HG03442 (cell line): Measurements from ENCODE around the gene CYLC1.

Experiments
- ATAC-seq: cut with Tn5 transposase; IDR thresholded peaks from one replicate; pipeline ENCODE4 v1.9.1; 2021; ENCODE audit warnings: mild to moderate bottlenecking, moderate library complexity; ENCODE audit not compliant: unreplicated experiment

The CYLC1 gene

GRCh38 chrX:83860846-83861245 is at the start of gene CYLC1:
TSS of gene CYLC1 (plus strand) at chrX:83861146. CDS start at chrX:83861183, 37 bp downstream.
- ATAC-seq: no peak

GRCh38 chrX:83819304-83819703 is 41.6 kb upstream of the CYLC1 start:
- ATAC-seq: no peak

DNA sequence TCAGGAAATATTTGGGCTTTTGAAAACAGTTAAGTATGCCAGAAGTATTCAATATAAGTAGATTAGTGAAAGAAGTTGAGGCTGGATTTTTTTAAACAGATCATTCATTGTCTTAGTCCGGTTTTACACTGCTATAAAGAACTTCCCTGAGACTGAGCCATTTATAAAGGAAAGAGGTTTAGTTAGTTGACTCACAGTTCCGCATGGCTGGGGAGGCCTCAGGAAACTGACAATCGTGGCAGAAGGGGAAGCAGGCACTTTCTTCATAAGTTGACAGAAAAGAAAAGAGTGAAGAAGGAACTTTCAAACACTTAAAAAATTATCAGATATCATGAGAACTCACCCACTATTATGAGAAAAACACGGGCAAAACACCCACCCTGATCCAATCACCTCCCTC is 31.1 kb upstream of the CYLC1 start:
- ATAC-seq: peak; percentile 68

- peak; percentile 96 for ATAC-seq
Measured at GRCh38 chrX:83845397-83845796, 15.5 kb upstream of the CYLC1 start.

- ATAC-seq: no peak
Measured at GRCh38 chrX:83847339-83847738, 13.6 kb upstream of the CYLC1 start.

DNA sequence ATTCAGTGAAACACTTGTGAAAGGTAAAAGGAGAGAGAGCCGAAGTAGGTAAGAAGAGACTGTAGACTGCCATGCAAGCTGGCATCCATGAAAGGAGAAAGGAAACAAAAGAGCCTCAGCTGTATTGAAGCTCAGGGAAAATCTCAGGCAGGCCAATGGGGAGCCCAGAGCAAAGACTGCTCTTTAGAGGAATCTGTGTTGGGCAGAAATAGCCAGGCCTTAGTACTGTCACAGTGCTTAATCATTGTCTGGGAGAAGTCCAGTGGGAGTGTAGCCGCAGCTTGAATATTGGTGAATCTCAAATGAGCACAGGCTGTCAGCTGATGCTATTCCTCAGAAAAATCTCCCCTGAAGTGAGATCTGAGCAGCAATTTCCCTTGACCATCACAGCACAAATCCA is 27.6 kb downstream of the CYLC1 start:
- no peak for ATAC-seq

DNA sequence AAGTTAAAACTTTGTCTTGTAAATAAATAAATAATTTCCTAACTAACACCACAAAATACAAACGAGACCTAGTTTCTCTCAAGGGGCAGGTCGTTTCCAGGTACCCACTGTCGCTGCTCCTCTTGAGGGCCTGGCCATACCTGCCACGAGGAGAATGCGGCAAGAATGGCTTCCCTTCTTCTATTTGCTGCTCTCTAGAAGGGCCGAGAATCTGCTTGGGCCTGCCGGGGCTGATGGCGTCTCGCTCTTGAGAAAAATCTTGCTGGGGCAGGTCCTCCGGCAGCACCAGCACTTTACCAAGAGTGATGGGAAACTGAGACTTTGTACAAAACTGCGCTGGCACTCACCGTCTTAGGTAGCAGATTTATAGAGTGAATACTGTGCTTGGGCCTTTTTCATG is 31.5 kb downstream of the CYLC1 start:
- ATAC-seq: no peak

DNA sequence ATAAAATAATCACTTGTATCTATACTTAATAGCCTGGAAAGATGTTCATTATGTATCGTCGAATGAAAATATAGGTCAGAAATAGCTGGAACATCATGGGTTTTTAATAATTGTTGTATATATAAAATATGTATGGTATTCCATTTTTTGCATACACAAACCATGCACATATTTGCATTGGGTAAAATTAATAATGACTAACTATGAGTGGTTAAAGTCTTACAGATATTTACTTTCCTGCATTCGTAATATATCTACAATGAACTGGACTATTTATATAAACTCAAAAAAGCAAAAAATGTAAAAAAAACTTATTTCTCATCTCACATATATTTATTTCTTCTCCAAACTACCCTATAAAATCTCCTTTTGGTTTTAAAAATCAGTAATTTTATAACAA is 46.0 kb downstream of the CYLC1 start:
- ATAC-seq: no peak

- ATAC-seq: no peak
Measured at GRCh38 chrX:83916525-83916924, 55.6 kb downstream of the CYLC1 start.

- no peak for ATAC-seq
Measured at GRCh38 chrX:83934220-83934619, 73.3 kb downstream of the CYLC1 start.
